GM19240 (cell line): ENCODE results near the gene FBRSL1.

Source experiments
- DNase-seq: peaks from one replicate; pipeline ENCODE4 v3.0.0; 2011; ENCODE audit warnings: low spot score; ENCODE audit not compliant: insufficient read length

Gene FBRSL1

GRCh38 chr12:132483208-132483607 lies 6.7 kb upstream of the FBRSL1 start:
- no peak for DNase-seq

GRCh38 chr12:132483612-132484011 lies 6.3 kb upstream of the FBRSL1 start:
- no peak for DNase-seq

- no peak for DNase-seq
These were observed 5.6 kb upstream of the FBRSL1 start for GRCh38 chr12:132484183-132484890.

- no peak for DNase-seq
These were observed 5.0 kb upstream of the FBRSL1 start for GRCh38 chr12:132484891-132485441.

GRCh38 chr12:132485619-132486018 lies 4.3 kb upstream of the FBRSL1 start:
- DNase-seq: no peak

- DNase-seq: no peak
These were observed 3.8 kb upstream of the FBRSL1 start for GRCh38 chr12:132486168-132486567.

GRCh38 chr12:132486576-132486975 lies 3.4 kb upstream of the FBRSL1 start:
- DNase-seq: no peak

GRCh38 chr12:132487311-132487741 lies 2.6 kb upstream of the FBRSL1 start:
- DNase-seq: no peak

GRCh38 chr12:132488127-132489077 lies 1.5 kb upstream of the FBRSL1 start:
- DNase-seq: no peak

GRCh38 chr12:132489078-132489601 lies 811 bp upstream of the FBRSL1 start:
- DNase-seq: no peak

- peak; percentile 61 for DNase-seq
These were observed 629 bp downstream of the FBRSL1 start for GRCh38 chr12:132490422-132491137.

- no peak for DNase-seq
These were observed 1.2 kb downstream of the FBRSL1 start for GRCh38 chr12:132491138-132491663.

GRCh38 chr12:132491761-132492378 lies 1.9 kb downstream of the FBRSL1 start:
- DNase-seq: no peak

- DNase-seq: no peak
These were observed 2.6 kb downstream of the FBRSL1 start for GRCh38 chr12:132492522-132492921.

- no peak for DNase-seq
These were observed 3.0 kb downstream of the FBRSL1 start for GRCh38 chr12:132492951-132493350.

- DNase-seq: no peak
These were observed 3.7 kb downstream of the FBRSL1 start for GRCh38 chr12:132493482-132494178.

GRCh38 chr12:132494294-132495164 lies 4.6 kb downstream of the FBRSL1 start:
- DNase-seq: no peak

- no peak for DNase-seq
These were observed 5.2 kb downstream of the FBRSL1 start for GRCh38 chr12:132495165-132495544.
